AG04450 (cell line): ENCODE data around the gene TNIK. TPM values are rescaled to one million over a fixed set of nuclear protein-coding genes. Genes with fewer than 3 reads are reported as not detected.

Source experiments
- CTCF ChIA-PET: fragments of 300-600, 350-600 bp; formaldehyde crosslinking; extraction: SDS; loops from one replicate; lab custom pipeline; 2022; ENCODE audit warnings: antibody characterized with exemption, inconsistent platforms; lab: Charles Lee
- POLR2A ChIA-PET: fragments of 350-600 bp; formaldehyde crosslinking; extraction: SDS; loops from one replicate; lab custom pipeline; 2021; ENCODE audit warnings: antibody characterized with exemption, inconsistent platforms; lab: Yijun Ruan, JAX
- DNase-seq: peaks from one replicate; pipeline ENCODE4 v3.0.0-alpha.2; 2011; ENCODE audit warnings: low read depth, low spot score
- H3K27ac ChIP-seq: one replicate; pipeline ENCODE4 v1.5.1; 2012; ENCODE audit warnings: low read depth, low read length, control low read depth
- H3K27me3 ChIP-seq: one replicate; pipeline ENCODE4 v1.6.0; 2012; ENCODE audit warnings: low read length; ENCODE audit not compliant: control insufficient read depth, insufficient read depth
- H3K4me3 ChIP-seq: 2 replicates; pipeline ENCODE4 v1.5.1; 2011; ENCODE audit warnings: mild to moderate bottlenecking, low read depth, low read length, control low read depth
- H3K9me3 ChIP-seq: 2 replicates; pipeline ENCODE4 v1.5.1; 2012; ENCODE audit warnings: low read length; ENCODE audit not compliant: control insufficient read depth, insufficient read depth
- polyA plus RNA-seq: library from polyadenylated mRNA; depleted of rRNA; stranded (reverse); fragments of >200 nt; gene quantifications from 2 replicates; pipeline ENCODE4 v1.2.3, GENCODE V29; 2011
- TF ChIP-seq, protein P1 (sequence below): IDR thresholded peaks from 2 replicates; pipeline ENCODE4 v1.5.1; 2011; ENCODE audit warnings: low read depth, low read length, control low read depth, inconsistent platforms

The TNIK gene
- polyA plus RNA-seq, 1 experiment: 9.0 TPM

- 0 out of 2 replicates have a peak, but pooled peaks cover 3% of the 10 kb centered on the region for H3K9me3 ChIP-seq
- no peak overlapping the region for H3K27ac ChIP-seq
- H3K27me3 ChIP-seq: no peaks in the 10 kb centered on the region
- no peak for DNase-seq
- TF ChIP-seq, protein P1, sequence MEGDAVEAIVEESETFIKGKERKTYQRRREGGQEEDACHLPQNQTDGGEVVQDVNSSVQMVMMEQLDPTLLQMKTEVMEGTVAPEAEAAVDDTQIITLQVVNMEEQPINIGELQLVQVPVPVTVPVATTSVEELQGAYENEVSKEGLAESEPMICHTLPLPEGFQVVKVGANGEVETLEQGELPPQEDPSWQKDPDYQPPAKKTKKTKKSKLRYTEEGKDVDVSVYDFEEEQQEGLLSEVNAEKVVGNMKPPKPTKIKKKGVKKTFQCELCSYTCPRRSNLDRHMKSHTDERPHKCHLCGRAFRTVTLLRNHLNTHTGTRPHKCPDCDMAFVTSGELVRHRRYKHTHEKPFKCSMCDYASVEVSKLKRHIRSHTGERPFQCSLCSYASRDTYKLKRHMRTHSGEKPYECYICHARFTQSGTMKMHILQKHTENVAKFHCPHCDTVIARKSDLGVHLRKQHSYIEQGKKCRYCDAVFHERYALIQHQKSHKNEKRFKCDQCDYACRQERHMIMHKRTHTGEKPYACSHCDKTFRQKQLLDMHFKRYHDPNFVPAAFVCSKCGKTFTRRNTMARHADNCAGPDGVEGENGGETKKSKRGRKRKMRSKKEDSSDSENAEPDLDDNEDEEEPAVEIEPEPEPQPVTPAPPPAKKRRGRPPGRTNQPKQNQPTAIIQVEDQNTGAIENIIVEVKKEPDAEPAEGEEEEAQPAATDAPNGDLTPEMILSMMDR: no peak
- ChIA-PET POLR2A (no interaction called here), CTCF (no interaction called here)
- no peak overlapping the region for H3K4me3 ChIP-seq
Observed at GRCh38 chr3:171435143-171435542, 25.1 kb downstream of the TNIK start.

- Histone ChIP-seq H3K27ac (no peak overlapping the region), H3K27me3 (no peaks in the 10 kb centered on the region), H3K9me3 (no peaks in the 10 kb centered on the region), H3K4me3 (no peak overlapping the region)
- DNase-seq: no peak
- TF ChIP-seq, protein P1: no peak
- POLR2A ChIA-PET: no interaction called here
- CTCF ChIA-PET: no interaction called here
Observed at GRCh38 chr3:171432548-171432947, 27.7 kb downstream of the TNIK start.

- no peaks in the 10 kb centered on the region for H3K9me3 ChIP-seq
- POLR2A ChIA-PET: no interaction called here
- TF ChIP-seq, protein P1: no peak
- H3K4me3 ChIP-seq: no peak overlapping the region
- no peak overlapping the region for H3K27ac ChIP-seq
- DNase-seq: no peak
- no peaks in the 10 kb centered on the region for H3K27me3 ChIP-seq
- CTCF ChIA-PET: no interaction called here
Observed at GRCh38 chr3:171431550-171431949, 28.7 kb downstream of the TNIK start.

- TF ChIP-seq, protein P1: no peak
- no peak overlapping the region for H3K4me3 ChIP-seq
- no peaks in the 10 kb centered on the region for H3K9me3 ChIP-seq
- DNase-seq: no peak
- ChIA-PET CTCF (no interaction called here), POLR2A (no interaction called here)
- no peak overlapping the region for H3K27ac ChIP-seq
- H3K27me3 ChIP-seq: no peaks in the 10 kb centered on the region
Observed at GRCh38 chr3:171430530-171430929, 29.7 kb downstream of the TNIK start.

- no peak overlapping the region for H3K4me3 ChIP-seq
- ChIA-PET POLR2A (interaction anchor here (0.6 kb wide), 1 partner anchor 31 kb away, joined by 4 read pairs; the partner anchor contains the start of gene TNIK), CTCF (no interaction called here)
- TF ChIP-seq, protein P1: no peak
- DNase-seq: no peak
- no peaks in the 10 kb centered on the region for H3K27me3 ChIP-seq
- H3K27ac ChIP-seq: no peak overlapping the region
- no peaks in the 10 kb centered on the region for H3K9me3 ChIP-seq
Observed at GRCh38 chr3:171429635-171430034, 30.6 kb downstream of the TNIK start.
